GM23338 (cell line): Measurements from ENCODE around the gene FEV. TPM values are rescaled to one million over a fixed set of nuclear protein-coding genes. Genes with fewer than 3 reads are reported as not detected.

Experiments
- ATAC-seq: fragments of 200-7000 bp; cut with Tn5 transposase; 3 replicates; pipeline ENCODE4 v1.9.1; 2020
- DNase-seq: peaks from one replicate; pipeline ENCODE4 v3.0.0-alpha.2; 2015; ENCODE audit warnings: low spot score
- H2AFZ ChIP-seq: fragments of 200-600 bp; sonication (generic); 2 replicates; pipeline ENCODE4 v1.8.0; 2016; ENCODE audit warnings: antibody characterized with exemption, mild to moderate bottlenecking, moderate library complexity
- H3F3A ChIP-seq: fragments of 200-600 bp; sonication (generic); replicated peaks from 2 replicates; pipeline ENCODE4 v1.8.0; 2017; ENCODE audit warnings: antibody characterized with exemption, mixed run types, low read depth
- H3K27ac ChIP-seq: fragments of 200-600 bp; sonication (generic); 2 replicates; pipeline ENCODE4 v1.6.1; 2016; ENCODE audit warnings: low read depth
- H3K27me3 ChIP-seq: fragments of 200-600 bp; sonication (generic); 2 replicates; pipeline ENCODE4 v1.8.0; 2016; ENCODE audit warnings: mild to moderate bottlenecking, mixed run types, moderate library complexity; ENCODE audit not compliant: insufficient read depth
- H3K36me3 ChIP-seq: fragments of 200-600 bp; sonication (generic); 2 replicates; pipeline ENCODE4 v1.8.0; 2016; ENCODE audit warnings: mild to moderate bottlenecking; ENCODE audit not compliant: insufficient read depth
- H3K4me1 ChIP-seq: fragments of 200-600 bp; sonication (generic); 2 replicates; pipeline ENCODE4 v1.8.0; 2016; ENCODE audit warnings: mild to moderate bottlenecking, moderate library complexity; ENCODE audit not compliant: insufficient read depth
- H3K4me2 ChIP-seq: fragments of 200-600 bp; sonication (generic); 2 replicates; pipeline ENCODE4 v1.7.1; 2017; ENCODE audit warnings: mixed run types
- H3K4me3 ChIP-seq: fragments of 200-600 bp; sonication (generic); 2 replicates; pipeline ENCODE4 v1.6.1; 2016; ENCODE audit warnings: mixed run types
- H3K79me2 ChIP-seq: fragments of 200-600 bp; sonication (generic); replicated peaks from 2 replicates; pipeline ENCODE4 v1.8.0; 2017; ENCODE audit warnings: mild to moderate bottlenecking; ENCODE audit not compliant: insufficient read depth
- H3K9me2 ChIP-seq: fragments of 200-600 bp; sonication (generic); 2 replicates; pipeline ENCODE4 v1.8.0; 2017; ENCODE audit not compliant: insufficient read depth
- H4K20me1 ChIP-seq: fragments of 200-600 bp; sonication (generic); replicated peaks from 2 replicates; pipeline ENCODE4 v1.8.0; 2017; ENCODE audit warnings: mild to moderate bottlenecking; ENCODE audit not compliant: insufficient read depth
- H3K27ac Mint-ChIP-seq: 2 replicates; pipeline ENCODE4 v1.8.0; 2020; ENCODE audit warnings: inconsistent platforms, mild to moderate bottlenecking, moderate library complexity, mixed read lengths
- H3K27me3 Mint-ChIP-seq: 3 replicates; pipeline ENCODE4 v1.8.0; 2022; ENCODE audit warnings: low read depth, mild to moderate bottlenecking, moderate library complexity, mixed read lengths, inconsistent platforms; ENCODE audit not compliant: insufficient read depth, poor library complexity
- H3K36me3 Mint-ChIP-seq: 3 replicates; pipeline ENCODE4 v1.8.0; 2021; ENCODE audit warnings: low read depth, mild to moderate bottlenecking, inconsistent platforms, moderate library complexity, mixed read lengths
- H3K4me1 Mint-ChIP-seq: 3 replicates; pipeline ENCODE4 v1.8.0; 2020; ENCODE audit warnings: mild to moderate bottlenecking, inconsistent platforms, mixed read lengths
- H3K4me3 Mint-ChIP-seq: 3 replicates; pipeline ENCODE4 v1.8.0; 2021; ENCODE audit warnings: moderate library complexity, mild to moderate bottlenecking, inconsistent platforms, mixed read lengths
- H3K9me3 Mint-ChIP-seq: 3 replicates; pipeline ENCODE4 v1.8.0; 2020; ENCODE audit warnings: moderate library complexity, mild to moderate bottlenecking, inconsistent platforms, mixed read lengths
- CREB1 ChIP-seq: fragments of 250-450 bp; sonication (Bioruptor Pico); IDR thresholded peaks from 2 replicates; pipeline ENCODE4 v1.5.0; 2020; ENCODE audit warnings: low read depth, mild to moderate bottlenecking, moderate library complexity
- CTCF ChIP-seq, 2 experiments: fragments of 200-600 bp in 1 of 2; sonication (generic) in 1 of 2; conservative IDR thresholded peaks; 2 replicates each; pipeline versions ENCODE4 v1.5.1 to v1.6.1; 2016 to 2017; ENCODE audit warnings: antibody characterized with exemption in 2 of 2, low read depth in 2 of 2, mild to moderate bottlenecking in 2 of 2, moderate library complexity in 1 of 2
- EZH2 ChIP-seq: fragments of 200-600 bp; sonication (generic); IDR thresholded peaks from one replicate; pipeline ENCODE4 v1.8.0; 2017; ENCODE audit warnings: antibody characterized with exemption, mild to moderate bottlenecking, low read depth; ENCODE audit not compliant: unreplicated experiment
- EZH2phosphoT487 ChIP-seq: fragments of 200-600 bp; sonication (generic); IDR thresholded peaks from one replicate; pipeline ENCODE4 v1.8.1; 2018; ENCODE audit warnings: antibody characterized with exemption; ENCODE audit not compliant: unreplicated experiment
- JUNB ChIP-seq: IDR thresholded peaks from one replicate; pipeline ENCODE4 v1.6.1; 2016; ENCODE audit warnings: antibody characterized with exemption; ENCODE audit not compliant: unreplicated experiment
- NANOG ChIP-seq: IDR thresholded peaks from 2 replicates; pipeline ENCODE4 v1.6.1; 2016; ENCODE audit warnings: antibody characterized with exemption, borderline replicate concordance
- POLR2AphosphoS5 ChIP-seq: IDR thresholded peaks from 2 replicates; pipeline ENCODE4 v1.6.1; 2016; ENCODE audit warnings: antibody characterized with exemption, low read depth
- REST ChIP-seq: IDR thresholded peaks from one replicate; pipeline ENCODE4 v1.6.1; 2018; ENCODE audit warnings: antibody characterized with exemption; ENCODE audit not compliant: unreplicated experiment
- STAT1 ChIP-seq: IDR thresholded peaks from one replicate; pipeline ENCODE4 v1.6.1; 2016; ENCODE audit warnings: antibody characterized with exemption; ENCODE audit not compliant: unreplicated experiment
- ZNF114 ChIP-seq: fragments of 250-450 bp; sonication (Bioruptor Pico); IDR thresholded peaks from 2 replicates; pipeline ENCODE4 v1.5.0; 2020; ENCODE audit warnings: mild to moderate bottlenecking, moderate library complexity
- ZNF331 ChIP-seq: fragments of 250-450 bp; sonication (Bioruptor Pico); IDR thresholded peaks from 2 replicates; pipeline ENCODE4 v1.5.0; 2020; ENCODE audit warnings: low read depth, mild to moderate bottlenecking, moderate library complexity
- polyA plus RNA-seq: library from polyadenylated mRNA; unstranded; fragments of >200 nt; fragmentation: Nextera tagmentation; extraction: Ambion mirVana; gene quantifications from 2 replicates; pipeline ENCODE4 v1.2.1, GENCODE V29; 2016
- total RNA-seq: library from RNA; depleted of rRNA; stranded (reverse); fragments of >200 nt; shearing (Covaris generic); gene quantifications from 2 replicates; pipeline ENCODE4 v1.2.3, GENCODE V29; 2014
- TF ChIP-seq, protein P1 (sequence below): fragments of 250-450 bp; sonication (Bioruptor Pico); IDR thresholded peaks from 2 replicates; pipeline ENCODE4 v1.5.0; 2020; ENCODE audit warnings: mild to moderate bottlenecking, moderate library complexity
- TF ChIP-seq, protein P2 (sequence below): IDR thresholded peaks from 2 replicates; pipeline ENCODE4 v1.6.1; 2016; ENCODE audit warnings: antibody characterized with exemption

FEV gene
- total and polyA plus RNA-seq, 2 experiments from 2014 or later, result not detected

- no peaks in the 10 kb centered on the region; the same call in 2 of the 3 replicates for H3K9me3 Mint-ChIP-seq
- no peaks in the 10 kb centered on the region for H4K20me1 ChIP-seq
- DNase-seq (no peak), ATAC-seq (no peak)
- H3K27ac Mint-ChIP-seq, result no peak overlapping the region
- H3K4me3 ChIP-seq, result no peak overlapping the region
- H3K9me2 ChIP-seq, result no peaks in the 10 kb centered on the region
- no peak overlapping the region for H3K4me3 Mint-ChIP-seq
- H3K27me3 Mint-ChIP-seq, result peaks cover 14% of the 10 kb centered on the region
- no peaks in the 10 kb centered on the region for H3K27me3 ChIP-seq
- H3K79me2 ChIP-seq, result no peaks in the 10 kb centered on the region
- H3K4me2 ChIP-seq, result no peak overlapping the region
- no peaks in the 10 kb centered on the region for H3K36me3 ChIP-seq
- no peak overlapping the region for H3K27ac ChIP-seq
- TF ChIP-seq, protein P1, sequence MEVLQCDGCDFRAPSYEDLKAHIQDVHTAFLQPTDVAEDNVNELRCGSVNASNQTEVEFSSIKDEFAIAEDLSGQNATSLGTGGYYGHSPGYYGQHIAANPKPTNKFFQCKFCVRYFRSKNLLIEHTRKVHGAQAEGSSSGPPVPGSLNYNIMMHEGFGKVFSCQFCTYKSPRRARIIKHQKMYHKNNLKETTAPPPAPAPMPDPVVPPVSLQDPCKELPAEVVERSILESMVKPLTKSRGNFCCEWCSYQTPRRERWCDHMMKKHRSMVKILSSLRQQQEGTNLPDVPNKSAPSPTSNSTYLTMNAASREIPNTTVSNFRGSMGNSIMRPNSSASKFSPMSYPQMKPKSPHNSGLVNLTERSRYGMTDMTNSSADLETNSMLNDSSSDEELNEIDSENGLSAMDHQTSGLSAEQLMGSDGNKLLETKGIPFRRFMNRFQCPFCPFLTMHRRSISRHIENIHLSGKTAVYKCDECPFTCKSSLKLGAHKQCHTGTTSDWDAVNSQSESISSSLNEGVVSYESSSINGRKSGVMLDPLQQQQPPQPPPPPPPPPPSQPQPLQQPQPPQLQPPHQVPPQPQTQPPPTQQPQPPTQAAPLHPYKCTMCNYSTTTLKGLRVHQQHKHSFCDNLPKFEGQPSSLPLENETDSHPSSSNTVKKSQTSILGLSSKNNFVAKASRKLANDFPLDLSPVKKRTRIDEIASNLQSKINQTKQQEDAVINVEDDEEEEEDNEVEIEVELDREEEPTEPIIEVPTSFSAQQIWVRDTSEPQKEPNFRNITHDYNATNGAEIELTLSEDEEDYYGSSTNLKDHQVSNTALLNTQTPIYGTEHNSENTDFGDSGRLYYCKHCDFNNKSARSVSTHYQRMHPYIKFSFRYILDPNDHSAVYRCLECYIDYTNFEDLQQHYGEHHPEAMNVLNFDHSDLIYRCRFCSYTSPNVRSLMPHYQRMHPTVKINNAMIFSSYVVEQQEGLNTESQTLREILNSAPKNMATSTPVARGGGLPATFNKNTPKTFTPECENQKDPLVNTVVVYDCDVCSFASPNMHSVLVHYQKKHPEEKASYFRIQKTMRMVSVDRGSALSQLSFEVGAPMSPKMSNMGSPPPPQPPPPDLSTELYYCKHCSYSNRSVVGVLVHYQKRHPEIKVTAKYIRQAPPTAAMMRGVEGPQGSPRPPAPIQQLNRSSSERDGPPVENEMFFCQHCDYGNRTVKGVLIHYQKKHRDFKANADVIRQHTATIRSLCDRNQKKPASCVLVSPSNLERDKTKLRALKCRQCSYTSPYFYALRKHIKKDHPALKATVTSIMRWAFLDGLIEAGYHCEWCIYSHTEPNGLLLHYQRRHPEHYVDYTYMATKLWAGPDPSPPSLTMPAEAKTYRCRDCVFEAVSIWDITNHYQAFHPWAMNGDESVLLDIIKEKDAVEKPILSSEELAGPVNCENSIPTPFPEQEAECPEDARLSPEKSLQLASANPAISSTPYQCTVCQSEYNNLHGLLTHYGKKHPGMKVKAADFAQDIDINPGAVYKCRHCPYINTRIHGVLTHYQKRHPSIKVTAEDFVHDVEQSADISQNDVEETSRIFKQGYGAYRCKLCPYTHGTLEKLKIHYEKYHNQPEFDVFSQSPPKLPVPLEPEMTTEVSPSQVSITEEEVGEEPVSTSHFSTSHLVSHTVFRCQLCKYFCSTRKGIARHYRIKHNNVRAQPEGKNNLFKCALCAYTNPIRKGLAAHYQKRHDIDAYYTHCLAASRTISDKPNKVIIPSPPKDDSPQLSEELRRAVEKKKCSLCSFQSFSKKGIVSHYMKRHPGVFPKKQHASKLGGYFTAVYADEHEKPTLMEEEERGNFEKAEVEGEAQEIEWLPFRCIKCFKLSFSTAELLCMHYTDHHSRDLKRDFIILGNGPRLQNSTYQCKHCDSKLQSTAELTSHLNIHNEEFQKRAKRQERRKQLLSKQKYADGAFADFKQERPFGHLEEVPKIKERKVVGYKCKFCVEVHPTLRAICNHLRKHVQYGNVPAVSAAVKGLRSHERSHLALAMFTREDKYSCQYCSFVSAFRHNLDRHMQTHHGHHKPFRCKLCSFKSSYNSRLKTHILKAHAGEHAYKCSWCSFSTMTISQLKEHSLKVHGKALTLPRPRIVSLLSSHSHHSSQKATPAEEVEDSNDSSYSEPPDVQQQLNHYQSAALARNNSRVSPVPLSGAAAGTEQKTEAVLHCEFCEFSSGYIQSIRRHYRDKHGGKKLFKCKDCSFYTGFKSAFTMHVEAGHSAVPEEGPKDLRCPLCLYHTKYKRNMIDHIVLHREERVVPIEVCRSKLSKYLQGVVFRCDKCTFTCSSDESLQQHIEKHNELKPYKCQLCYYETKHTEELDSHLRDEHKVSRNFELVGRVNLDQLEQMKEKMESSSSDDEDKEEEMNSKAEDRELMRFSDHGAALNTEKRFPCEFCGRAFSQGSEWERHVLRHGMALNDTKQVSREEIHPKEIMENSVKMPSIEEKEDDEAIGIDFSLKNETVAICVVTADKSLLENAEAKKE, result no peak
- TF ChIP-seq ZNF114 (CRISPR knock-in tag) (no peak), REST (no peak), CTCF (conservative IDR thresholded peaks at IDR 0.05; ENCODE audit: low read depth in 2 of 2) (no peak), POLR2AphosphoS5 (no peak), EZH2 (no peak), JUNB (no peak), STAT1 (no peak), CREB1 (CRISPR knock-in tag) (no peak), EZH2phosphoT487 (no peak), NANOG (no peak), ZNF331 (CRISPR knock-in tag) (no peak)
- TF ChIP-seq, protein P2, sequence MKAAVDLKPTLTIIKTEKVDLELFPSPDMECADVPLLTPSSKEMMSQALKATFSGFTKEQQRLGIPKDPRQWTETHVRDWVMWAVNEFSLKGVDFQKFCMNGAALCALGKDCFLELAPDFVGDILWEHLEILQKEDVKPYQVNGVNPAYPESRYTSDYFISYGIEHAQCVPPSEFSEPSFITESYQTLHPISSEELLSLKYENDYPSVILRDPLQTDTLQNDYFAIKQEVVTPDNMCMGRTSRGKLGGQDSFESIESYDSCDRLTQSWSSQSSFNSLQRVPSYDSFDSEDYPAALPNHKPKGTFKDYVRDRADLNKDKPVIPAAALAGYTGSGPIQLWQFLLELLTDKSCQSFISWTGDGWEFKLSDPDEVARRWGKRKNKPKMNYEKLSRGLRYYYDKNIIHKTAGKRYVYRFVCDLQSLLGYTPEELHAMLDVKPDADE, result no peak
- peaks cover 3% of the 10 kb centered on the region; the same call in 2 of the 3 replicates for H3K4me1 Mint-ChIP-seq
- no peaks in the 10 kb centered on the region for H3F3A ChIP-seq
- H2AFZ ChIP-seq, result 0 out of 2 replicates have a peak overlapping the region, but pooled peaks have one; percentile 28
- H3K4me1 ChIP-seq, result no peaks in the 10 kb centered on the region
- no peaks in the 10 kb centered on the region for H3K36me3 Mint-ChIP-seq
Observed at GRCh38 chr2:219032051-219032745, 47.2 kb upstream of the FEV start.
